ENCODE results near the gene ST6GALNAC6. TPM values are rescaled to one million over a fixed set of nuclear protein-coding genes. Genes with fewer than 3 reads are reported as not detected.

The ST6GALNAC6 gene
- total and polyA plus RNA-seq, 10 donors: 29.0 to 118 (median 71.6) TPM

GRCh38 chr9:127931092-127931881 is 31.9 kb upstream of the ST6GALNAC6 start:
- H3K36me3 ChIP-seq: peaks cover 0 to 26% (median 0%) of the 10 kb centered on the region in 6 donors
- no peaks in the 10 kb centered on the region for H3K9me3 ChIP-seq
- intact Hi-C loops (cut with DNase I; ENCODE audit: low total_unique reads): no loop called here
- H3K4me3 ChIP-seq: peak overlapping the region; percentile 50 to 83 (median 70)
- peaks cover 0 to 50% (median 15%) of the 10 kb centered on the region in 7 donors for H3K27me3 ChIP-seq (replicated peaks in 1 of 7)
- WGBS, 5 donors: 33 to 42% (median 35%) methylated on average over 18 of the region's 18 CpGs
- no peak for DNase-seq
- TF ChIP-seq POLR2A (IDR thresholded peaks at IDR 0.05) (no peak), POLR2AphosphoS5 (IDR thresholded peaks at IDR 0.05) (peak; percentile 53 to 75 (median 74)), CTCF (IDR thresholded peaks at IDR 0.05 in 8 of 11, conservative IDR thresholded peaks at IDR 0.05 in 3 of 11) (no peak)
- peaks cover 33 to 86% (median 61%) of the 10 kb centered on the region in 6 donors for H3K4me1 ChIP-seq
- H3K27ac ChIP-seq: peak overlapping the region; percentile 27 to 79 (median 62)

GRCh38 chr9:127930231-127931091 is 31.1 kb upstream of the ST6GALNAC6 start, which contains the start of gene PIP5KL1:
Gene PIP5KL1 (minus strand): TSS chr9:127930777. CDS start chr9:127930752, 25 bp downstream.
- peak; percentile 92 for DNase-seq
- WGBS, 5 donors: 2 to 3% (median 2%) methylated on average over 42 to 70 of the region's 70 CpGs
- intact Hi-C loops (cut with DNase I; ENCODE audit: low total_unique reads): no loop called here
- Histone ChIP-seq H3K9me3 (no peaks in the 10 kb centered on the region), H3K27ac (peak within 1 kb of the TSS; percentile 27 to 79 (median 62)), H3K4me1 (peaks cover 29 to 82% (median 53%) of the 10 kb centered on the region in 6 donors), H3K36me3 (peaks cover 0 to 19% (median 0%) of the 10 kb centered on the region in 6 donors), H3K4me3 (peak within 1 kb of the TSS; percentile 50 to 83 (median 70)), H3K27me3 (replicated peaks in 1 of 7) (peaks cover 0 to 58% (median 16%) of the 10 kb centered on the region in 7 donors)
- TF ChIP-seq CTCF (IDR thresholded peaks at IDR 0.05 in 8 of 11, conservative IDR thresholded peaks at IDR 0.05 in 3 of 11) (peak in 1 of 11 experiments; percentile 25), POLR2AphosphoS5 (IDR thresholded peaks at IDR 0.05) (peak; percentile 39 to 81 (median 70)), POLR2A (IDR thresholded peaks at IDR 0.05) (no peak)

- Histone ChIP-seq H3K4me3 (no peak overlapping the region), H3K4me1 (peaks cover 29 to 73% (median 46%) of the 10 kb centered on the region in 6 donors), H3K36me3 (peaks cover 0 to 10% (median 0%) of the 10 kb centered on the region in 6 donors), H3K27ac (no peak overlapping the region), H3K9me3 (no peaks in the 10 kb centered on the region), H3K27me3 (replicated peaks in 1 of 7) (peaks cover 0 to 66% (median 16%) of the 10 kb centered on the region in 7 donors)
- TF ChIP-seq POLR2AphosphoS5 (IDR thresholded peaks at IDR 0.05) (no peak), CTCF (IDR thresholded peaks at IDR 0.05 in 8 of 11, conservative IDR thresholded peaks at IDR 0.05 in 3 of 11) (no peak), POLR2A (IDR thresholded peaks at IDR 0.05) (no peak)
- intact Hi-C loops (cut with DNase I; ENCODE audit: low total_unique reads): no loop called here
- no peak for DNase-seq
- 70 to 87% (median 77%) methylated on average over 9 to 10 of the region's 10 CpGs for WGBS, 5 donors
Measured at GRCh38 chr9:127929625-127929979, 30.2 kb upstream of the ST6GALNAC6 start.

Data from spleen (tissue), 11 donors.